ENCODE data around the gene SPOP.
A peak's percentile ranks its signal among the peaks of the same experiment; 100 is the strongest.
"Not testable (repeated sequence)": the region's sequence is repeated elsewhere in the genome, so short reads cannot be mapped to it uniquely, and the experiment has no call there.

Gene SPOP

DNA sequence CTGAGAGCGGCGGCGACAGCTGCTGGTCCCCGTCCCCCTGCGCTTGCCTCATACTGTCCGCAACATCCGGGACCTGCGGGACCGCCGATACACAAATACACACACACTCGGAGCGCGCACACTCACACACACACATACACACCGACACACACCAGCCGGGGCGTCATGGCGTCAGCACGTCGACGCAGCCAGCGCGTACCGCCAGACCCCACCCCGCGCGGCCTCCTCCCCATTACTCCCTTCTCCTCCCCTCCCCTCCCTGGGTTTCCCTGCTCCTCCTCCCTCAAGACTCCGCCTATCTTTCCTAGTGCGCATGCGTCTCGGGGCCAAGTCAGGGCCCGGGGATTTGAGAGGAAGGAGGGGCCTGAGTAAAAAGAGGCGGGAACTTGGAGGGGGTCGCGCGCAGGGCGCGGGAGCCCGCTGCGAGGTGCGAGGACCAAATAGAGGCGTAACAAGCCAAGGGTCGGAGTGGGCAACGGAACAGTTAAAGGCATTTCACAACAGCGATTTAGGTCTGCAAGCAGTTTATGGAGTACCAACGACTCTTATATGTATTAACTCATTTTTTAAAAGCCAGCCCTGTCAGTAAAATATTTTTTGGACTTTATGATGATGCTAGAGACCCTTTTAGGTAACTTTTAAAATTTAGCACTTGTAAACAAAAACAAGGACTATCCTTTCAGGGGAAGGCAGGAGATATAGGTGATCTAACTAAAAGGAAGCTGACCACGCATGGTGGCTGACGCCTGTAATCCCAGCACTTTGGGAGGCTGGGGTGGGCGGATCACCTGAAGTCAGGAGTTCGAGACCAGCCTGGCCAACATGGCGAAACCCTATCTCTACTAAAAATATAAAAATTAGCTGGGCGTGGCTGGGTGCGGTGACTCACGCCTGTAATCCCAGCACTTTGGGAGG is at the start of gene SPOP:
Gene SPOP (minus strand): TSS at position 165 of the 915 bp plus-strand sequence. CDS start 55,287 bp downstream, outside the sequence.
- peak; percentile 100 for DNase-seq (ENCODE audit: low read depth)

DNA sequence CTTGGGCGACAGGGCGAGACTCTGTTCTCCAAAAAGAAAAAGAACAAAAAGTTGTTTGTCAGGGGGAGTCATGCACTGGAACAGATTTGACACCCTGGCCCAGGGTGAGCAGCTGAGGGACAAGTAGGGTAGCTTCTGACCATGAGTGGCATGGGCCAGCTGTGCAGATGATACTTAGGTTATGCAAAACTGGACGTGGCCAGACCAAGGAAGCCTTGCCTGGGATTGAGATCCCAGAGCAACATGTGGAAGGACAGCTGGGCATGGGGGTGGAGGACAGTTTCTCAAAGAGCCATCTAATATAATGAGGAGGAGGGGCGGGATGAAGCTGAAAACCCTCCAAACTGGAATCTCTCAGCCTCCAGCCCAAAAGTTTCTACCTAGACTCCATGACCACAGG is 49.5 kb upstream of the SPOP start:
- DNase-seq (ENCODE audit: low read depth) = no peak

DNA sequence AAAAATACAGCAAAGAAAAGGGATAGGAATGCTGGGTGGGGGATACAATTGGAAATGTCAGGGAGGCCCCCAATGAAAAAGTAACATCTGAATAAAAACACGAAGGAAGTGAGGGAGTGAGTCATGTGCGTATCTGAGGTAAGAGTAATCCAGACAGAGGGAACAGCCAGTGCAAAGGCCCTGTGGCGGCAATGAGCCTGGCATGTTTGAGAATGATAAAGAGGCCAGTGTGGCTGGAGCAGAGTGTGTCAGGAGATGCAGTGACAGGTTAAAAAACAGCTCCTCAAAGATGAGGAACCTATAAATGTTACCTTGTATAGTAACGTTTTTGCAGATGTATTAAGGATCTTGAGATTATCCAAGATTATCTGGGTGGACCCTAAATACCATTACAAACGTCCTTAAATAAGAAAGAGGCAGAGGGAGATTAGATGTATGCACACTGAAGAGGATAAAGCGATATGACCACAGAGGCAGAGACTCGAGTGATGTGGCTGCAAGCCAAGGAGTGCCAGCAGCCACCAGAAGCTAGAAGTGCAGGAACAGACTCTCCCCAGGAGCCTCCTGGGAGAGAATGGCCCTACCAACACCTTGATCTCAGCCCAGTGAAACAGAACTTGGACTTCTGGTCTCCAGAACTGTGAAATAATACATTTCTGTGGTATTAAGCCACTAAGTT is 47.7 kb upstream of the SPOP start:
- DNase-seq (ENCODE audit: low read depth) = no peak

DNA sequence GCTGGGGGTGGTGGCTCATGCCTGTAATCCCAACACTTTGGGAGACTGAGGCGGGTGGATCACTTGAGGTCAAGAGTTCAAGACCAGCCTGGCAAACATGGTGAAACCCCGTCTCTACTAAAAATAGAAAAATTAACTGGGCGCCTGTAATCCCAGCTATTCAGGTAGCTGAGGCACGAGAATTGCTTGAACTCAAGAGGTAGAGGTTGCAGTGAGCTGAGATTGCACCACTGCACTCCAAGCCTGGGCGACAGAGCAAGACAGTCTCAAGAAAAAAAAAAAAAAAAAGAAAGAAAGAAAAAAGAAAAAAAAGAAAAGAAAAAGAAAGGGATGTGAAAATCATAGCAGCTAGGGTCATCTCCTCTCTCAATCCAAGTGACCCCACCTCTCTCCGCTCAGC is 46.7 kb upstream of the SPOP start:
- DNase-seq (ENCODE audit: low read depth) = not testable (repeated sequence)

- DNase-seq (ENCODE audit: low read depth) = no peak
Measured at GRCh38 chr17:49723423-49723822, 45.5 kb upstream of the SPOP start.

DNA sequence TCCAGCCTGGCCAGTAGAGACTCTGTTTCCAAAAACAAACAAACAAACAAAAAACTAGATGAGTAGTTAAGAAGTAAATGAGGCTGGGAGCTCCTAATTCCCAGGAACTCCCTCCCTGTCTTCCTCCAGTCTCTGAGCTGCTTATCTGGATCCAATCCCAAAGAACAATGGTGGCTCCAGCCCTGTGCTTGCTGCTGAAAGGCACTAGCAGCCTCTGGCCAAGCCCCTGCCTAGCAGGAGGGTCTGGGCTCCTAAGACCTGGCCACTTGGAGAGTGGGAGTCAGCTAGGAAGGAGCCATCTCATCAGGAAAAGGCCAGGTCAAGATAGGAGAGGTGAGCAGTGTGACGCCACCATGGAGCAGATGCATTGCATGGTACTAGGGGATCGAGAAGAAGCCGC is 44.2 kb upstream of the SPOP start:
- no peak for DNase-seq (ENCODE audit: low read depth)

DNA sequence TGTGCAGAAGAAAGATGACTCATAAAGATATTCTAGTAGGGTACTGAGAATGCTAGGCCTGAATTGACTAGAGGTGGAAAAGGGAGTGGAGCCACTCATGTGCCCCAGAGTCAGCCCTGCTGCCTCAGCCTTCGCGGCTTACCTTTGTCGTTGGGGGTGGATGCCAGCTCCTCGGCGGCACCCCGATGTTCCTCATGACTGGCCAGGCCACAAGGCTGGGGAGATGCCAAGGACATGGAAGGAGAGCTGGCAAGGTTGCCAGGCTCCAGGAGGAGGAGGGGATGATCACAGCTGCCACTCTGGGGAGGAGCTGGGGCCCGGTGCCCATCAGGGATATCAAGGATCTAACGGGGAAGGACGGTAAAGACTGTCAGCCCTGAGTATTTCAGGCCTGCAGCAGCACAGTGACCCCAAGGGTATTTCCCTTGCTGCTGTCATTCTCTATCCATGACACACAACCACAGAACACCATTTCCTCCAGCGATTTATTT is 39.5 kb upstream of the SPOP start:
- DNase-seq (ENCODE audit: low read depth) = no peak

DNA sequence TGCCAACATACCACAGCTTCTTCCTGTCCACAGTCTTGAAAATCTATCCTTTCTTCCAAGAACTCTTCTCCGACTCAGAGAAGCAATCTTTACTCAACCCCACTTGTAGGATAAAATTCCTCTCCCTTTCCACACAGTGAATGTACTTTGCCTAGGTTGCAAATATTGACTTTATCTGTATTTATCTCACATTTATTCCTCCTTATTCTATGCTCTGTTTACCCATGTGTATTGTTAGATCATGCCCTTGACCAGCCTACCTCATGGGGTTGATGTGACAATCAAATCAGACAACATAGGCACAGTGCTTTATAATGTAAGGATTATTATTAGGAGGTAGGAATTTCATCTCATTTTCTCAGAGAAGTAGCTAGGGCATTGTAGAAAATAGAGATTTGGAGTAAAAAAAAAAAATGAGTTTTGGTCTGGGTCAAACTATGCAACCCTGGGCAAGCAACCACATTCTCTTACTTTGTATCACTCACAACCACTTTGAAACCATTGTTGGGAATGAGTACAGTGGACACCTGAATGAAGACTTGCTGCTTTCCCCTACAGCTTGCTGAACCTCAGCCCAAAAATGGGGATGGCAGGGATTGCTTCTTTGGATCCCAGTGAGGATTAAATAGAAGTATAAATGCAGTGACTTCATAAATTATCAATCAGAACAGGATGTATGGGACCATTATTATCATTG is 38.9 kb upstream of the SPOP start:
- DNase-seq (ENCODE audit: low read depth) = no peak

- no peak for DNase-seq (ENCODE audit: low read depth)
Measured at GRCh38 chr17:49715717-49716279, 37.9 kb upstream of the SPOP start.

GRCh38 chr17:49715216-49715615 is 37.3 kb upstream of the SPOP start:
- DNase-seq (ENCODE audit: low read depth) = no peak

- peak; percentile 30 for DNase-seq (ENCODE audit: low read depth)
Measured at GRCh38 chr17:49708515-49709183, 30.8 kb upstream of the SPOP start.

GRCh38 chr17:49707608-49708514 is 30.0 kb upstream of the SPOP start, which contains the start of gene SLC35B1:
SLC35B1 (minus strand) TSS chr17:49707964; CDS start chr17:49707833, 131 bp downstream.
- DNase-seq (ENCODE audit: low read depth) = peak; percentile 99

DNA sequence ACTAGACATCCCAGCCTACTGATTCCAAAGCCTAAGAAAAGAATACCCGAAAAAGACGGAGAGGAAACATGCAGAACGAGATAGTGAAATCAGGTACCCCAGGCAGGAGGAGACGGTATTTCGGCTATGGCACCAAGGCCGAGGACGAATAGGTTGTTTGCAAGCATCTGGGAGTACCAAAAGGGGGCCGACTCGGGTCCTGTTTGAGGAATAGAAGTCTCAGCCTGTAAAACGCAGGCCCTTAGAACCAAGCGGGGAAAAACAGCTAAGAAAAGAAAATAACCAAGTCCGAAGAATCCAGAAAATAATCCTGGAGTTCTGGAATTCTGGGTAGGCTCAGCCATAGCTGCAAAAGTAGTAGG is 29.3 kb upstream of the SPOP start:
- DNase-seq (ENCODE audit: low read depth) = peak; percentile 31

DNA sequence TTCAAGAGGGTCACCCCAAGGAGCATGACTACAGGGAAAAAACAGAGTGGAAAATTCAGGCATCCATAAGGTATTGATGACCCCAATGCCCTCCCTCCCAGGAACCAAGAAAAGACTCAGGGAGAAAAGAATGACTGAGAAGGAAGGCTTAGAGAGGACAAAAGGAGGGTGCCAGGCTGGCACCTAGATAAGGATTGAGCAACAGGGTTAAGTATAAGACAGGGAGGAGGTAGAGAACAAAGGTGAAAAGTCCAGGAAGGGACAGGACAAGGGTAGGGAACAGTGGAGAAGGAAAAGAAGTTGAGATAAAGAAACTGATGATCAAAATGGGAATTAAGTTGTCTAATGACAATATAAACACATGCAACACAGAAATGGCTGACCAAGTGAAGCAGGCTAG is 27.4 kb upstream of the SPOP start:
- DNase-seq (ENCODE audit: low read depth) = no peak

- DNase-seq (ENCODE audit: low read depth) = peak; percentile 60
Measured at GRCh38 chr17:49703557-49704277, 25.8 kb upstream of the SPOP start.

GRCh38 chr17:49700960-49701359 is 23.1 kb upstream of the SPOP start:
- no peak for DNase-seq (ENCODE audit: low read depth)

GRCh38 chr17:49699966-49700575 is 22.2 kb upstream of the SPOP start:
- no peak for DNase-seq (ENCODE audit: low read depth)

DNA sequence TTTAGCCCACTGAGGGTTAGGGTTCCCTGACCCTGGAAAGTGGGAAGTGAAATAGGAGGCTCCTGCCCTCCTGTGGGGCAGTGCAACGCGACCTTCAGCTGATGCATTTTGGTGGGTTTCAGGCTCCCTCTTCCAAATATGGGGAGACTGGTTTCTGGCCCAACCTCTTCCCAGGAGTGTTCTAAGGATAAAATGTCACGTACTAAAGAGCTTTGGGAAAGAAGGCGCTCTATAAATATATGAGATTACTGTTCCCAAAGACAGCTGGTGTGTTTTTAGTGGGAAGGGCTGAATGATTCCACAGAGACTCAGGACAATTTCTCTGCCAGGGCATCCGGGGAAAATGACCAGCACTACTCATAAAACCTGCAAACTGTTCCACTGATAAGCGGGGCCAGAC is 20.1 kb upstream of the SPOP start:
- DNase-seq (ENCODE audit: low read depth) = no peak

- no peak for DNase-seq (ENCODE audit: low read depth)
Measured at GRCh38 chr17:49696233-49696761, 18.4 kb upstream of the SPOP start.
